ENCODE measurements around the gene DPEP3. TPM values are rescaled to one million over a fixed set of nuclear protein-coding genes. Genes with fewer than 3 reads are reported as not detected.
A peak's percentile ranks its signal among the peaks of the same experiment; 100 is the strongest.

DPEP3 gene
- total RNA-seq, 1 donor from 2014 or later, result not detected

DNA sequence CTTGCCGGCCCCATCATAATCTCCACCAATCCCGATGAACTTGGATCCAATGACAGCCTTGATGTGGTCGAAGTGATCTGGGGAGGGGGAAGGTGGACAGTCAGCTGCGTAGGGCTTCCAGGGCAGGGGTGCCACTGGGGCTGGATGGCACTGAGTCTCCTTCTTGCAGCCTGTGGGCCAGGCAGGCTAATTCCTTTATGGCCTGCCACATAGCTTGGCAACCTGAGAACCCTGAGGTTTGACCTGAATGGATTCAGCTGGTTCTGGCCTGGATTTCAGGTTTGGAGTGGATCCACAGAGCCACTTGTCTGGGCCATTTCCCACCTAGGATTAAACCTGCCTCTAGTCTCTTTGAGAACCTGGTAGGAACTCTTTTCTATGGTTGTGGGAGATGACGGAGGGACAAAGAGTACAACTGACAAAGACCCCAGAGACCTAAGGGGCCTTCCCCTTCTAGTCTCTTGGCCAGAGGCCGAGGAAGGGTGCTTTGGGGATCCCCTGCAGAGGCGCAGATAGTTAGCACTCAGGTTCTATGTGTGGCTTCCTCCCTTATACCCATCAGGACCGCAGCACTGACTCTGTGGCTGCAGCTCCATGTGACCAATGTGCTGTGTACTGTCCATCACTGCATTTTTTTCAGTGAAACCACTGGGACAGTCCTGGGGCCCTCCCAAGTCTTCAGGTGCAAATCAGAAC, 9.2 kb upstream of the DPEP3 start:
- FAIRE-seq (no peak), DNase-seq (ENCODE audit: low read depth) (no peak)
- H3K36me3 ChIP-seq (ENCODE audit: control insufficient read depth, insufficient read depth, low read length), result no peaks in the 10 kb centered on the region
- TF ChIP-seq, protein P1, sequence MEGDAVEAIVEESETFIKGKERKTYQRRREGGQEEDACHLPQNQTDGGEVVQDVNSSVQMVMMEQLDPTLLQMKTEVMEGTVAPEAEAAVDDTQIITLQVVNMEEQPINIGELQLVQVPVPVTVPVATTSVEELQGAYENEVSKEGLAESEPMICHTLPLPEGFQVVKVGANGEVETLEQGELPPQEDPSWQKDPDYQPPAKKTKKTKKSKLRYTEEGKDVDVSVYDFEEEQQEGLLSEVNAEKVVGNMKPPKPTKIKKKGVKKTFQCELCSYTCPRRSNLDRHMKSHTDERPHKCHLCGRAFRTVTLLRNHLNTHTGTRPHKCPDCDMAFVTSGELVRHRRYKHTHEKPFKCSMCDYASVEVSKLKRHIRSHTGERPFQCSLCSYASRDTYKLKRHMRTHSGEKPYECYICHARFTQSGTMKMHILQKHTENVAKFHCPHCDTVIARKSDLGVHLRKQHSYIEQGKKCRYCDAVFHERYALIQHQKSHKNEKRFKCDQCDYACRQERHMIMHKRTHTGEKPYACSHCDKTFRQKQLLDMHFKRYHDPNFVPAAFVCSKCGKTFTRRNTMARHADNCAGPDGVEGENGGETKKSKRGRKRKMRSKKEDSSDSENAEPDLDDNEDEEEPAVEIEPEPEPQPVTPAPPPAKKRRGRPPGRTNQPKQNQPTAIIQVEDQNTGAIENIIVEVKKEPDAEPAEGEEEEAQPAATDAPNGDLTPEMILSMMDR (IDR thresholded peaks at IDR 0.05; ENCODE audit: insufficient read depth, low read length, severe bottlenecking), result no peak
- no peak overlapping the region for H3K4me3 ChIP-seq (ENCODE audit: low read depth, low read length)
- H3K27me3 ChIP-seq (ENCODE audit: control insufficient read depth, insufficient read depth, low read length), result no peaks in the 10 kb centered on the region

DNA sequence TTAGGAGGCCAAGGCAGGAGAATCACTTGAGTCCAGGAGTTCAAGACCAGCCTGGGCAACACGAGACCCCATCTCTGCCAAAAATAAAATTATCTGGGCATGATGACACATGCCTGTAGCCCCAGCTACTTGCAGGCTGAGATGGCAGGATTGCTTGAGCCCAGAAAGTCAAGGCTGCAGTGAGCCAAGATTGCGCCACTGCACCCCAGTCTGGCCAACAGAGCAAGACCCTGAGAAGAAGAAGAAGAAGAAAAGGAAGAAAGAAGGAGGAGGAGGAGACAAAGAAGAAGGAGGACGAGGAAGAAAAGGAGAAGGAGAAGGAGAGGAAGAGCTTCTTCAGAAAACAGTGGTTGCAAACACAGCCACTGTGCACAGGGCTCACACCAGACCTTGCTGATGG, 8.4 kb upstream of the DPEP3 start:
- H3K27me3 ChIP-seq (ENCODE audit: control insufficient read depth, insufficient read depth, low read length), result no peaks in the 10 kb centered on the region
- no peak for FAIRE-seq
- DNase-seq (ENCODE audit: low read depth), result no peak
- no peak overlapping the region for H3K4me3 ChIP-seq (ENCODE audit: low read depth, low read length)
- TF ChIP-seq, protein P1 (IDR thresholded peaks at IDR 0.05; ENCODE audit: insufficient read depth, low read length, severe bottlenecking), result no peak
- no peaks in the 10 kb centered on the region for H3K36me3 ChIP-seq (ENCODE audit: control insufficient read depth, insufficient read depth, low read length)

DNA sequence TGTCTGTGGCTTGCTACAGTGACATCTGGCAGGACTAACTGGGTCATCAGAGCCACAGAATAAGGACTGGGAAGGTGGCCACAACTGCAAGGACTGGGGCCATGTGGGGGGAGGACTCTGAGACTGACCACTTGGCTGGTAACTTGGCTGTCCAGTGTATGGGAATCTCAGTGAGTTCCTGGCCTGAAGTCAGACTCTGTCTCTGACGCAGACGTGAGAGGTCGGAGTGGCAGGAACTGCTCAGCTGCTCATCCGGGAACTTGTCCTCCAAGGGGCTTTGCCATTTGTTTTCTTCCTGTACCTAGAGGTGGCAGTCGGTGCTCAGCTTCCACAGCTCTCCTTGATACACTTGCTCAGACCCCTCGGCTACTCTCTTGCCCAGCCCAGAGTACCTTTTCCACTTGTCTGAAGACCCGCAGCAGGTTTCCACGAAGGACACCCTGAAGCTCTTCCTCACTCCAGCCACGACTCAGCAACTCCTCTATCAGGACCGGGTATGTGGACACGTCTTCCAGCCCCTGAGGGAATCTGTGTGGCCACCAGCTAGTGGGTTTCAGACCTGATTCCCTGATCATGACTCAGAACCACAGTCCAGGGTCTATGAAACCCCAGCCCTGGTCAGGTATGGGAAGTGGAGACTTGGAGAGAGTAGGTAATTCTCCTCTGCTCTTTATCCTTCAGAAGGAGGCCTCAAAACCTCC, 7.3 kb upstream of the DPEP3 start:
- DNase-seq (ENCODE audit: low read depth) (peak; percentile 40), FAIRE-seq (no peak)
- H3K4me3 ChIP-seq (ENCODE audit: low read depth, low read length), result no peak overlapping the region
- TF ChIP-seq, protein P1 (IDR thresholded peaks at IDR 0.05; ENCODE audit: insufficient read depth, low read length, severe bottlenecking), result no peak
- H3K36me3 ChIP-seq (ENCODE audit: control insufficient read depth, insufficient read depth, low read length), result no peaks in the 10 kb centered on the region
- H3K27me3 ChIP-seq (ENCODE audit: control insufficient read depth, insufficient read depth, low read length), result no peaks in the 10 kb centered on the region

DNA sequence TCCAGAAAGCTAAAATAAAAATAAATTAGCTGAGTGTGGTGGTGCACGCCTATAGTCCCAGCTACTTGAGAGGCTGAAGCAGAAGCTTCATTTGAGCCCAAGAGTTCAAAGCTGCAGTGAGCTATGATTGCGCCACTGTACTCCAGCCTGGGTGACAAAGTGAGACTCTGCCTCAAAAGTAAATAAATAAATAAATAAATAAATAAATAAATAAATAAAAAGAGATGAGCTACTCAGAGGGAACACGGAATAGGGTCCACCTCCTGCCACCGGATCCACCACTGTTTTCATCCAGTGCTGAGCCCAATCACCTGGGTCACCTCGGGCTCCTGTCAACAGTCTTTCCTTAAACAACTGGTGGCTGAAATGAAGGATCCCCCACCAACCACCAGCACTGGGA, 6.7 kb upstream of the DPEP3 start:
- DNase-seq (ENCODE audit: low read depth), result no peak
- no peak for FAIRE-seq
- TF ChIP-seq, protein P1 (IDR thresholded peaks at IDR 0.05; ENCODE audit: insufficient read depth, low read length, severe bottlenecking), result no peak
- Histone ChIP-seq H3K36me3 (ENCODE audit: control insufficient read depth, insufficient read depth, low read length) (no peaks in the 10 kb centered on the region), H3K27me3 (ENCODE audit: control insufficient read depth, insufficient read depth, low read length) (no peaks in the 10 kb centered on the region), H3K4me3 (ENCODE audit: low read depth, low read length) (no peak overlapping the region)

DNA sequence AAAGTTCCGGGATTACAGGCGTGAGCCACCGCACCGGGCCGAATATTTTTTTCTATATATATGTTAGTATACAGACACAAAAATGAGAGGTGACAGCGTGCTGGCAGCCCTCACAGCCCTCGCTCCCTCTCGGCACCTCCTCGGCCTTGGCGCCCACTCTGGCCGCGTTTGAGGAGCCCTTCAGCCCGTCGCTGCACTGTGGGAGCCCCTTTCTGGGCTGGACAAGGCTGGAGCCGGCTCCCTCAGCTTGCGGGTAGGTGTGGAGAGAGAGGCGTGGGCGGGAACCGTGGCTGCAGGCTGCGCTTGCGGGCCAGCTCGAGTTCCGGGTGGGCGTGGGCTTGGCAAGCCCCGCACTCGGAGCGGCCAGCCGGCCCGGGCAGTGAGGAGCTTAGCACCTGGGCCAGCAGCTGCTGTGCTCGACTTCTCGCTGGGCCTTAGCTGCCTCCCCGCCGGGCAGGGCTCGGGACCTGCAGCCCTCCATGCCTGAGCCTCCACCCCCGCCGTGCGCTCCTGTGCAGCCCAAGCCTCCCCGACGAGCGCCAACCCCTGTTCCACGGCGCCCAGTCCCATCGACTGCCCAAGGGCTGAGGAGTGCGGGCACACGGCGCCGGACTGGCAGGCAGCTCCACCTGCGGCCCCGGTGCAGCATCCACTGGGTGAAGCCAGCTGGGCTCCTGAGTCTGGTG, 1.9 kb upstream of the DPEP3 start:
- DNase-seq (ENCODE audit: low read depth), result no peak
- no peaks in the 10 kb centered on the region for H3K36me3 ChIP-seq (ENCODE audit: control insufficient read depth, insufficient read depth, low read length)
- H3K4me3 ChIP-seq (ENCODE audit: low read depth, low read length), result no peak overlapping the region
- peaks cover 2% of the 10 kb centered on the region for H3K27me3 ChIP-seq (ENCODE audit: control insufficient read depth, insufficient read depth, low read length)
- FAIRE-seq, result no peak
- TF ChIP-seq, protein P1 (IDR thresholded peaks at IDR 0.05; ENCODE audit: insufficient read depth, low read length, severe bottlenecking), result no peak
